ENCODE data around the gene PAF1.

- TF ChIP-seq, protein P1, sequence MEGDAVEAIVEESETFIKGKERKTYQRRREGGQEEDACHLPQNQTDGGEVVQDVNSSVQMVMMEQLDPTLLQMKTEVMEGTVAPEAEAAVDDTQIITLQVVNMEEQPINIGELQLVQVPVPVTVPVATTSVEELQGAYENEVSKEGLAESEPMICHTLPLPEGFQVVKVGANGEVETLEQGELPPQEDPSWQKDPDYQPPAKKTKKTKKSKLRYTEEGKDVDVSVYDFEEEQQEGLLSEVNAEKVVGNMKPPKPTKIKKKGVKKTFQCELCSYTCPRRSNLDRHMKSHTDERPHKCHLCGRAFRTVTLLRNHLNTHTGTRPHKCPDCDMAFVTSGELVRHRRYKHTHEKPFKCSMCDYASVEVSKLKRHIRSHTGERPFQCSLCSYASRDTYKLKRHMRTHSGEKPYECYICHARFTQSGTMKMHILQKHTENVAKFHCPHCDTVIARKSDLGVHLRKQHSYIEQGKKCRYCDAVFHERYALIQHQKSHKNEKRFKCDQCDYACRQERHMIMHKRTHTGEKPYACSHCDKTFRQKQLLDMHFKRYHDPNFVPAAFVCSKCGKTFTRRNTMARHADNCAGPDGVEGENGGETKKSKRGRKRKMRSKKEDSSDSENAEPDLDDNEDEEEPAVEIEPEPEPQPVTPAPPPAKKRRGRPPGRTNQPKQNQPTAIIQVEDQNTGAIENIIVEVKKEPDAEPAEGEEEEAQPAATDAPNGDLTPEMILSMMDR (IDR thresholded peaks at IDR 0.05; ENCODE audit: low read length): no peak
- TF ChIP-seq EZH2 (optimal IDR thresholded peaks at IDR 0.05; ENCODE audit: low read depth, low read length) (no peak), EZH2phosphoT487 (IDR thresholded peaks at IDR 0.05; ENCODE audit: low read length) (no peak)
Observed at GRCh38 chr19:39423258-39424086, 32.6 kb upstream of the PAF1 start.

All from MM.1S (cell line).